Measurements from ENCODE around the gene BUD31.

The BUD31 gene

GRCh38 chr7:99438573-99439480, 30.1 kb downstream of the BUD31 start, which contains the start of the genes CPSF4 and PTCD1:
TSS of gene CPSF4 (plus strand) at chr7:99438943. CDS start at chr7:99439083, 140 bp downstream.
TSS of gene PTCD1 (minus strand) at chr7:99438798. CDS start at chr7:99435242, 3,556 bp downstream.
- DNase-seq: peak; percentile 97

- no peak for DNase-seq
These were observed 31.4 kb downstream of the BUD31 start for GRCh38 chr7:99440195-99440594.

DNA sequence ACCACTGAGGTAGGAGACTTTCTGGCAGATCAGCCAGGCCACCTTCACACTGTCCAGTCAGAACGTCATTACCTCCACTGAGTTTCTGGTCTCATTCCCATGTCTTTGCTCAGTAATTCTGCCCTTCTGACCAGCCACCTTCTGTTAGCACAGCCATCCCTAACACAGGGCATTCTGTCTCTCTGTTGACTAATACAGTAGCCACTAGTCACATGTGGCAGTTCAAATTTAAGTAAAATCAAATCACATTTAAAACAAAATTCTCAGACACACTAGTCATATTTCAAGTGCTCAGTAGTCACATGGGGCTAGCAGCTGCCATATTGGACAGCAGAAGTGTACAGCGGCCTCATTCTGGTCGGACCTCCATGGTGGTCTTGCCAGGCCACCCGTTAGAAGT, 37.3 kb downstream of the BUD31 start:
- no peak for DNase-seq

GRCh38 chr7:99447943-99448342, 39.2 kb downstream of the BUD31 start:
- no peak for DNase-seq

DNA sequence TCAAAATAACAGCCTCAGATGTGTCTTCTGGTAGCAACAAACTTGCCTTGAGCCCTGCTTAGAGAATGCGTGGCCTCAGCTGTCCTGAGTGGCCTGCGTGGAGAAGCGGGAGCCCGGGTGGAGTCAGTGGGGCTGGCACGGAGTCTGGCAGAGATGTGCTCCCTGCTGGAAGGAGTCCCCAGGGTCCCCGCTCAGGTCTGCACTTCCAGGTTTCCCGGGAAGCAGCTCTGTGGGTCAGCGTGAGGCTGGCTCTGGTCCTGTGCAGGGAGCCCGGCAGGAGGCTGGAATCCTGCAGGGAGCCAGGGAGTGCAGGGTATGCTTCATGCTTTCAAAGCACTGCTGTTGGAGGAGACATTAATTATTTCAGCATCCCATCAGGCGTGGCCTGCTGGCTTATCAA, 40.1 kb downstream of the BUD31 start:
- DNase-seq: no peak

DNA sequence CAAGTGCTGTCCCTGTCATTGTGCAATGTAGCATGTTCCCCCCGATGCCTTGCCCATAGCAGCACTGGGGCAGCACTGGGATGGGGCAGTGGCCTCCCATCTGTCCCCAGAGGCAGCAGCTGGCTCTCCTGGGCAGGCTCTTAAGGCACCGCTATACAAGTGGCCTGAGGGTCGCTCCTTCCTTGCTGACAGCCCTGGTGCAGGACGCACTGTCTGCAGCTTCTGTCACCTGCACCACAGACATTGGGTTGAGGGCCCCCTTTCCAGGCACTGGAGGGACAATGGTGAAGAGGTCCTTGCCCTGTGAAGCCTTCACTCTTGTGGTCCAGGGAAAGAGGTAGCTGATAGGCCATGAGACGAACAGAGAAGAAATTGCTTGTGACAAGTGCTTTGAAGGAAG, 40.6 kb downstream of the BUD31 start:
- DNase-seq: no peak

DNA sequence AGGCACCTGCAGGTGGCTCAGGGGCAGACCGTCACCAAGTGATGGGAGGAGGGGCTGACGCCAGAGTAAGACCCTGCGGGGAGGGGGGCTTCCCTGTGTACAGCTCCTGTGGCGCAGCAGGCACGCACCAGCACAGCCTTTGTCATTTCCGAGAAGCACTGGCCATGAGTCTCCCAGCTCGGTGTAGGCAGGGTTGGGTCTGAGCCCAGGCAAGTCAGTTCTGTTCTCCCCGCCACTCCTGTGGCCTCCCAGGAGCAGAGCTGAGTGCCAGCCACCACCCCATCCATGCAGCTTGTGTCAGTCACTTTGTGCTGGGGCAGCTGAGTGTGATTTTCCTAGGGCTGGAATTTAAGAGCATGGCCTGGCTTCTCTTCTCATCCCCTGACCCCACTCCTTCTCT, 43.2 kb downstream of the BUD31 start:
- no peak for DNase-seq

GRCh38 chr7:99452541-99452940, 43.8 kb downstream of the BUD31 start:
- DNase-seq: no peak

GRCh38 chr7:99453105-99453504, 44.3 kb downstream of the BUD31 start:
- no peak for DNase-seq

GRCh38 chr7:99455874-99456273, 47.1 kb downstream of the BUD31 start:
- DNase-seq: no peak

GRCh38 chr7:99456288-99456687, 47.5 kb downstream of the BUD31 start:
- DNase-seq: no peak

DNA sequence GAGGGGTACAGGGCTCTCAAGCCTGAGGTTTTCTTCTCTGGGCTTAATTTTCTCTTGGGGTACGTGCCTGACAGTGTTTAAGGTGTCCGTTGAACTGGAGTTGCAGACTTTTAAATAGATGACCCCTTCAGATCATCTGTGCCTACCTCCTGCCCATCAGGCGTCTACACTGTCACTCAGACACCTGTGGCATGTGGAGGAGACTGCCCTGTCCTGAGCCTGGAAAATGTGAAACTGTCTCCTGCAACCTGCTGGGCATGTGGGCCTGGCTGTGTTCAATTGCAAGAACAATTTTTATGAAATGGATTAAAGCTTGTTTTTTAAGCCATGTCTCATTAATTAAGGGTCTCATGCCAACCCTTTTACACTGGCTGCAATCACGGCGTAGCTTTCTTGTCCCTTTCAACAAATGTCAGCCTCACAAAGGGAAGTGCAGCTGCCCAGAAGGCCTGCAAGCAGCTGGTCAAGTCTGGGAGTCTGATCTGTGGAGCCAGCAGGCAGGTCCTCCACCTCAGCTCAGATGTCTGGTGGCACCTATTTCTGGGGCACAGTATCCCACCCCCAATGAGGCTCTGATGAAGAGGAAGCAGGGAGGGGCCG, 48.4 kb downstream of the BUD31 start:
- DNase-seq: no peak

DNA sequence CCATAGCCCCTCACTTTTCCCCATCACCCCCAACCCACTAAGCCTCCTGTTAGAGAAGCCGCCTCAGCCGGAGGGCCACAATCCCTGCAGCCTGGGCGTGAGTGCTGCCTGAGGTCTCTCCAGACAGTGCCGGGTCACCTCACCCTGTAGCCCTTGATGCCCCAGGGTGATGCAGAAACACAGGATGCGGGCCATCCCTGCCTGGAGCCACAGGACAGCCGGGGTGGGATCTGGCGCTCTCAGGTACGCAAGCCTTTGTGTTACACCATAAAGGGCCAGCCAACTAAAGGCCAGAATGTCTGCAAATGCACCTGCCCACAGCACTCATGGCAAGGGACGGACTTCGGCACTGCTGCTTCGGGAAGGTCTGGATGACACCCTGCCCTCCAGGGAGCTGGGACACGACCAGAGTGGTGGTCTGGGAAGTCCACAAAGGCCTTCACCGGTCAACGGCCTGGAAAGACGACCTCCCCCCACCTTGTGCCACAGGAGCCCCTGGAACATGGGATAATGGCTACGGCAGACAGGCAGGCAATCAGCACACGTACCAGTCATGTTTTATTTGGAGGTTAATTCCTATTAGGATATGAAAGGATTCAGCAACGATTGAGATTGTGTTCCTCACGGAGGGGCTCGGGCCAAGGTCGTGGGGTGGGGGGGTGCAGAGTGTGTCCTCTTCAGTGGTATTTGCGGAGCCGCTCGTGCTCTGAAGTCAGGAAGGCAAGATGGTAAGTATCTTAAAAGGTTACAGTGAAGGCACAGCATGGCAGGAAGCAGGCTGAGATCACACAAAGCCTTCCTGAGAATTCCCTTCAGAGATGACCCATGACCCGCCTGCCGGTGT, 49.1 kb downstream of the BUD31 start:
- no peak for DNase-seq

DNA sequence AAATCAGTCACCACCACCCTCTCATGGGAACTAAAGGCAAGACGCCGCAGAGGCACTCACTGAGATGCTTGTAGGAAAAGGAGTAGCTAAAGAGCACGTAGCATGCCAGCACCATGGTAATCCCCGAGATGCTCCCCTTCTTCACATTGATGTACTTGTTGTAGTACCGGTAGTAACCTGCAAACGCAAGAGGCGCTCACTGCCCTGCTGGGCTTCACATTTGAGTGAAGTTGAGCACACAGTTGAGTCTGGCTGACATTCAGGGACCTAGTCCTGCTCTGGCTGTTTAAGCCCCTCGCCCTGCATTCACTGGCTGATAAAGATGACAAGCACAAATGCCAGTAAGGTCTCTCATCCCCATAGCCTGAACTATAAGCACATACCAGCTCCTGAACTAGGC, 50.3 kb downstream of the BUD31 start:
- DNase-seq: peak; percentile 50

DNA sequence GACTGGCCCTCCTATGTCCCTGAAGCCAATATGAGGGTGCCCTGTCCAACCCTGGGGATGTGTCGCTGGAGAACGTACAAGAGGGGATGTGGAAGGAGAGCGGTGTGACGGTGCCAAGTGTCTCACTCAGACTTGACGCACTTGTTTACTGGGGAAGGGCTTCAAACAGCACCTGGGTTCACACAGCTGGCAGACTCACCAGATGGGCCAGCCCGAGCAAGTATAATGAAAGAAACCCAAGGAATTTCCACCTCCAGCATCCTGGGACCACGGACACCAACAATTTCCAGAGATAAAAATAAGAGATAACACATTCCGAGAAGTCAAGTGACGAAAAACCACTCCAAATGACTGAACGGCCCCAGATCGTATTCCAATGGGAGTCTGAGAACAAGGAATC, 51.9 kb downstream of the BUD31 start:
- no peak for DNase-seq

DNA sequence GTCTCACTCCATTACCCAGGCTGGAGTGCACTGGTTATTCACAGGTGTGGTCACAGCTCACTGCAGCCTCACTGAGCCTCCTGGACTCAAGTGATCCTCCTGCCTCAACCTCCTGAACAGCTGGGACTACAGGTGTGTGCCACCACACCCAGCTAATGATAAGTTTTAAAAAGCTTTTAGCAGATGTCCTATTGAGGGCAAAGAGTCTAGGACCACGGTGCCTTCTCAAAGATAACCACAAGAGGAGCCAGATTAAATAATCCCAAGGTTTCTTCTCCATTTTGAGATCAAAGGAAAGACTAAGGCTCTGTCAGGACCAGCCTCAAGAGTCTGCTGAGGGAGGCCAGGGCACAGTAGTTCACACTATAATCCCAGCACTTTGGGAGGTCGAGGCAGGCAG, 52.5 kb downstream of the BUD31 start:
- no peak for DNase-seq

DNA sequence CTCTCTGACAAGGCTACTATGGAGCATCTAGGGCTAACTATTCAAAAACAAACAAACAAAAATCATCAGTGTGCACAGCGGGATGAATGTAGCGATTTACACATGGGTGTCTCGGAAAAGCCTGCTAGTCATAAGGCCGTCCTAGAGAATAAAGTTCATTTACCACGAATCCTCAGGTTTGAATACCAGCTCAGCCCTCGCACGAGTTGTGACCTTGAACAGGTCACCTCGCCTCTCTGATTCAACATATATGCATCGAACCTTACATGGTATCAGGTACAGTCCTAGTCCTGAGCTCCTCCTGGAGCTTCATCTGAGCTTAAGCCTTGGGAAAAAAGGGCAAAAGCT, 56.6 kb downstream of the BUD31 start:
- DNase-seq: no peak

DNA sequence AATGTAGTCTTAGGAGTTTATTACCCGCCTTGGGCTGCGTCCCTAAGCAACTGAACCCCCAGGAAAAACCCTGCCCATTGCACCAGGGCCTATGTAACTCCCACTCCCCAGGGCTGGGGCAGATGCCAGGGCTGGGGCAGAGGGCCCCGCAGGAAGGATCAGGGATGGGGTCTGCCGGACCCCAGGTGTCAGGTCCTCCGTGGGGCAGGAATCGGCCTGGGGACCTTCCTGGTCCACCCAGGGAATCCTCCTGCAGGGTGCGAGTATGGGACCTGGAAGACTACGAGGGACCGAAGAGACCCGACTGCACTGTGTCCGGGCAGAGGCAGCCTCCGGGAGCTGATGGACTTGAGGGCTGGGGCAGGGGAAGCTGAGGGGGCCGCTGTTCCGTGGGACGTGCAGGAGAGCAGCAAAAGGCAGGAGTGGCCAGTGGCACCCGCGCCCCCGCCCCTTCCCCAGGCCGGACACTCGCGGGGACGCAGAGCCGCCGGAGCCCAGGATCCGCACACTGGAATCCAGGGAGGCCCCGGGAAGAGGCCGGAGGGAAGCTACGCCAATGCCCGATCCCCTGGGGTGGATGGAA, 59.7 kb downstream of the BUD31 start:
- DNase-seq: no peak
